Heart left ventricle (tissue), 16 donors: ENCODE results near the gene PKN2. TPM values are rescaled to one million over a fixed set of nuclear protein-coding genes. Genes with fewer than 3 reads are reported as not detected.

Source experiments
- ATAC-seq, 4 donors: fragments of 200-7000 bp; cut with Tn5 transposase; one replicate each; pipeline ENCODE4 v1.9.1; 2020 to 2022; ENCODE audit warnings: moderate library complexity in 4 of 4, mild to moderate bottlenecking in 3 of 4, moderate number of reproducible peaks in 1 of 4
- DNase-seq, 5 donors: peaks; one replicate each; pipeline ENCODE4 v3.0.0-alpha.2; 2020
- H3K27ac ChIP-seq, 12 donors: fragments of 200-600 bp; sonication (generic) in 4 of 12; one replicate each; pipeline versions ENCODE4 v1.5.0 to v1.8.0; 2016 to 2022; ENCODE audit warnings: mild to moderate bottlenecking in 2 of 12
- H3K27me3 ChIP-seq, 9 donors: fragments of 200-600 bp; sonication (generic) in 2 of 9; one replicate each; pipeline versions ENCODE4 v1.5.1 to v1.8.0; 2016 to 2022; ENCODE audit warnings: mild to moderate bottlenecking in 3 of 9
- H3K36me3 ChIP-seq, 9 donors: fragments of 200-600 bp; sonication (generic) in 2 of 9; one replicate each; pipeline versions ENCODE4 v1.5.0 to v1.8.0; 2018 to 2022; ENCODE audit warnings: mild to moderate bottlenecking in 2 of 9
- H3K4me1 ChIP-seq, 12 donors: fragments of 200-600 bp; sonication (generic) in 4 of 12; one replicate each; pipeline versions ENCODE4 v1.5.0 to v1.8.0; 2016 to 2022; ENCODE audit warnings: mild to moderate bottlenecking in 3 of 12
- H3K4me3 ChIP-seq, 12 donors: fragments of 200-600 bp; sonication (generic) in 4 of 12; one replicate each; pipeline versions ENCODE4 v1.5.0 to v1.8.0; 2017 to 2022; ENCODE audit warnings: mild to moderate bottlenecking in 9 of 12, moderate library complexity in 4 of 12
- H3K9me3 ChIP-seq, 12 donors: fragments of 200-600 bp; sonication (generic) in 4 of 12; one replicate each; pipeline versions ENCODE4 v1.5.0 to v1.8.0; 2016 to 2022; ENCODE audit warnings: mild to moderate bottlenecking in 1 of 12
- CTCF ChIP-seq, 12 donors: fragments of 200-600 bp; sonication (generic) in 4 of 12; IDR thresholded peaks; one replicate each; pipeline versions ENCODE4 v1.5.0 to v1.8.0; 2018 to 2022; ENCODE audit warnings: antibody characterized with exemption in 12 of 12, mild to moderate bottlenecking in 5 of 12
- POLR2A ChIP-seq, 2 donors: fragments of 450-650 bp; IDR thresholded peaks; one replicate each; pipeline ENCODE4 v1.6.1; 2017; ENCODE audit warnings: antibody characterized with exemption in 2 of 2, mild to moderate bottlenecking in 2 of 2, moderate library complexity in 2 of 2
- WGBS, 4 donors: extraction: QIAGEN DNeasy Blood & Tissue Kit in 2 of 4; methylation state at CpG; one replicate each; pipeline versions ENCODE4 v1.1.5 to v1.1.7; 2013 to 2018; 5-methylcytosine and 5-hydroxymethylcytosine counted together
- intact Hi-C, 10 donors: fragments of 100-400 bp; cut with DNase I; formaldehyde crosslinking; loops; one replicate each; pipeline versions ENCODE4 v1.11.1 to v1.14.2; 2022
- polyA plus RNA-seq, 2 donors: library from polyadenylated mRNA; stranded (reverse); fragments of 200-250 nt; gene quantifications; one replicate each; pipeline ENCODE4 v1.2.3, GENCODE V29; 2013
- total RNA-seq, 9 donors: library from RNA; depleted of rRNA in 2 of 9; stranded (reverse); fragments of >200 nt in 2 of 9; fragmentation: NEBNext Ultra II Directional in 3 of 9; extraction: Animal tissue kit (Norgen Biotek cat#: 25700) in 3 of 9; gene quantifications; one replicate each; pipeline versions ENCODE4 v1.1.0 to v1.2.4, GENCODE V29; 2016 to 2023
- donor health status: ischemic (EF 13 %, LVEDD 7.1; RV severe dilation, severe dysfunction).
- donor health status: healthy with polysubstance abuse.
- donor health status: DM: no; HTN: yes; CAD: no.
- donor health status: DM: no; HTN: no; CAD: no.
- donor health status: ischemic (EF 25% LVEDD 6.9; RV normal size, moderate dysfunction).
- donor health status: ischemic (EF 25% LVEDD 5.7; RV mildly dilated, moderate dysfunction).
- donor health status: healthy.
- donor health status: DM: yes; HTN: yes; CAD: no.
- donor health status: ischemic (EF 35%, LVEDD 5.7; RV mildly dilated, moderate dysfunction).
- donor health status: nonischemic (EF 11% LVEDD 7.7; RV severe dilation, severe dysfunction).
- donor health status: DM: yes; HTN: yes; CAD: no.
- donor health status: PGD.
- donor health status: ischemic (EF 29% LVEDD 5.4; RV normal size, mild dysfunction).
- donor health status: nonischemic (EF 23%, LVEDD 6.1; RV moderate dilation, normal function).

Gene PKN2
- total and polyA plus RNA-seq, 11 donors: 7.3 to 43.8 (median 30.9) TPM

GRCh38 chr1:88658419-88658818 is 25.7 kb upstream of the PKN2 start:
- WGBS, 4 donors: 80 to 88% (median 85%) methylated on average over 3 of the region's 3 CpGs
- DNase-seq (no peak), ATAC-seq (no peak)
- no peaks in the 10 kb centered on the region for H3K27me3 ChIP-seq
- H3K27ac ChIP-seq: no peak overlapping the region
- no peaks in the 10 kb centered on the region for H3K36me3 ChIP-seq
- no peak overlapping the region for H3K4me3 ChIP-seq
- TF ChIP-seq POLR2A (IDR thresholded peaks at IDR 0.05) (no peak), CTCF (IDR thresholded peaks at IDR 0.05) (no peak)
- intact Hi-C loops: loop anchor here in 8 of 10 donors (5.0 to 10.0 kb wide), 2 partner anchors 136 to 219 kb away; no protein-coding TSS in a partner anchor
- H3K4me1 ChIP-seq: peaks cover 0 to 9% (median 0%) of the 10 kb centered on the region in 12 donors
- no peaks in the 10 kb centered on the region for H3K9me3 ChIP-seq

- ATAC-seq: no peak
- H3K9me3 ChIP-seq: no peaks in the 10 kb centered on the region
- intact Hi-C loops: loop anchor here in 8 of 10 donors (5.0 to 10.0 kb wide), 2 partner anchors 135 to 218 kb away; no protein-coding TSS in a partner anchor
Measured at GRCh38 chr1:88659552-88659951, 24.5 kb upstream of the PKN2 start.

GRCh38 chr1:88661188-88661587 is 22.9 kb upstream of the PKN2 start:
- ATAC-seq (no peak), DNase-seq (no peak)
- intact Hi-C loops: no loop called here
- Histone ChIP-seq H3K4me1 (peaks cover 0 to 9% (median 0%) of the 10 kb centered on the region in 12 donors), H3K27me3 (no peaks in the 10 kb centered on the region), H3K4me3 (no peak overlapping the region), H3K27ac (no peak overlapping the region), H3K36me3 (no peaks in the 10 kb centered on the region), H3K9me3 (no peaks in the 10 kb centered on the region)
- 77 to 82% (median 80%) methylated on average over 4 of the region's 4 CpGs for WGBS, 4 donors
- TF ChIP-seq POLR2A (IDR thresholded peaks at IDR 0.05): no peak
- no peak for TF ChIP-seq CTCF (IDR thresholded peaks at IDR 0.05)

More at GRCh38 chr1:88659552-88659951, 24.5 kb upstream of the PKN2 start:
- no peaks in the 10 kb centered on the region for H3K36me3 ChIP-seq
- H3K4me1 ChIP-seq: peaks cover 0 to 9% (median 0%) of the 10 kb centered on the region in 12 donors
- no peak overlapping the region for H3K27ac ChIP-seq
- DNase-seq: no peak
- TF ChIP-seq CTCF (IDR thresholded peaks at IDR 0.05) (no peak), POLR2A (IDR thresholded peaks at IDR 0.05) (no peak)
- H3K4me3 ChIP-seq: no peak overlapping the region
- no peaks in the 10 kb centered on the region for H3K27me3 ChIP-seq

GRCh38 chr1:88661951-88662699 is 21.9 kb upstream of the PKN2 start:
- ATAC-seq (no peak), DNase-seq (no peak)
- no peaks in the 10 kb centered on the region for H3K27me3 ChIP-seq
- 23 to 64% (median 46%) methylated on average over 2 of the region's 2 CpGs for WGBS, 4 donors
- intact Hi-C loops: no loop called here
- H3K4me1 ChIP-seq: peaks cover 0 to 9% (median 0%) of the 10 kb centered on the region in 12 donors
- H3K9me3 ChIP-seq: no peaks in the 10 kb centered on the region
- H3K36me3 ChIP-seq: no peaks in the 10 kb centered on the region
- no peak overlapping the region for H3K27ac ChIP-seq
- H3K4me3 ChIP-seq: no peak overlapping the region
- TF ChIP-seq CTCF (IDR thresholded peaks at IDR 0.05): no peak
- no peak for TF ChIP-seq POLR2A (IDR thresholded peaks at IDR 0.05)
